MCF 10A (cell line): ENCODE results near the gene GALNT4. TPM values are rescaled to one million over a fixed set of nuclear protein-coding genes. Genes with fewer than 3 reads are reported as not detected.

Experiments
- BruUV-seq: library from RNA; stranded (reverse); fragments of 400-500 nt; replicated peaks from 2 replicates; lab custom pipeline; 2021; lab: Mats Ljungman, UMichigan
- CTCF ChIA-PET: fragments of 300-600 bp; sonication (Branson Sonifier 250); formaldehyde crosslinking; extraction: SDS; loops from one replicate; lab custom pipeline; 2021; ENCODE audit warnings: antibody characterized with exemption, inconsistent platforms; lab: Yijun Ruan, JAX
- POLR2A ChIA-PET: fragments of 300-600, 350-650 bp; sonication (Branson Sonifier 250); formaldehyde crosslinking; extraction: SDS; loops from one replicate; lab custom pipeline; 2020; ENCODE audit warnings: antibody characterized with exemption, inconsistent platforms; lab: Yijun Ruan, JAX
- DNase-seq: peaks from one replicate; pipeline ENCODE4 v3.0.0-alpha.2; 2018; ENCODE audit not compliant: unreplicated experiment
- H3K27ac Mint-ChIP-seq: one replicate; pipeline ENCODE4 v1.8.0; 2022; ENCODE audit warnings: mild to moderate bottlenecking, low read depth, mixed read lengths; ENCODE audit not compliant: unreplicated experiment
- H3K27me3 Mint-ChIP-seq: one replicate; pipeline ENCODE4 v1.8.0; 2022; ENCODE audit warnings: mixed read lengths; ENCODE audit not compliant: insufficient read depth, unreplicated experiment
- H3K36me3 Mint-ChIP-seq: one replicate; pipeline ENCODE4 v1.8.0; 2022; ENCODE audit warnings: mild to moderate bottlenecking, moderate library complexity, mixed read lengths; ENCODE audit not compliant: insufficient read depth, unreplicated experiment
- H3K4me1 Mint-ChIP-seq: one replicate; pipeline ENCODE4 v1.8.0; 2022; ENCODE audit warnings: mixed read lengths; ENCODE audit not compliant: insufficient read depth, unreplicated experiment
- H3K4me3 Mint-ChIP-seq: one replicate; pipeline ENCODE4 v1.8.0; 2022; ENCODE audit warnings: mild to moderate bottlenecking, moderate library complexity, mixed read lengths; ENCODE audit not compliant: unreplicated experiment
- H3K9me3 Mint-ChIP-seq: one replicate; pipeline ENCODE4 v1.8.0; 2022; ENCODE audit warnings: mixed read lengths; ENCODE audit not compliant: unreplicated experiment
- intact Hi-C: fragments of 100-400 bp; cut with micrococcal nuclease; formaldehyde crosslinking; loops from 2 replicates; pipeline ENCODE4 v1.14.1; 2022
- total RNA-seq: library from RNA; stranded (reverse); gene quantifications from 2 replicates; pipeline ENCODE4 v1.2.3, GENCODE V29; 2022
- TF ChIP-seq, protein P1 (sequence below): fragments of 200-600 bp; IDR thresholded peaks from one replicate; pipeline ENCODE4 v1.8.0; 2022; ENCODE audit warnings: antibody characterized with exemption, mild to moderate bottlenecking; ENCODE audit not compliant: unreplicated experiment

GALNT4 gene
- total RNA-seq, 1 experiment from 2014 or later, result 2.8 TPM

DNA sequence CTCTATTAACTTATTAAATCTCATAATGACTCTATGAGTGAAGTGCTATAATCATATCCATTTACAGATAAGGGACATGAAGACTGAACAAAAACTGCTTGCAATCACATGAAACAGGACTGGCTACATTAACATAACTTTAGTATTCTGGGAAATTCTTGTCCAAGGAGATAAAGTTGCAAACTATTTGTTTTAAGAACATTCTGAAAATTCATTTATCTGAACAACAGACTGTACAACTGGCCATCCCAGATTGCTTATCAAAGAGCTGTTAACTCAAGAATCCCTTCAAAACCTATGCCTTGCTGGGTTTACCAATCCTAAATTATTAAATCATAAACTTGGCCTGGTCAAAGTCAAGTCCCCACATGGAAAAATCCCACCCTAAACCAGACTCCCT lies 40.4 kb upstream of the GALNT4 start:
- no peak overlapping the region for H3K4me3 Mint-ChIP-seq
- TF ChIP-seq, protein P1, sequence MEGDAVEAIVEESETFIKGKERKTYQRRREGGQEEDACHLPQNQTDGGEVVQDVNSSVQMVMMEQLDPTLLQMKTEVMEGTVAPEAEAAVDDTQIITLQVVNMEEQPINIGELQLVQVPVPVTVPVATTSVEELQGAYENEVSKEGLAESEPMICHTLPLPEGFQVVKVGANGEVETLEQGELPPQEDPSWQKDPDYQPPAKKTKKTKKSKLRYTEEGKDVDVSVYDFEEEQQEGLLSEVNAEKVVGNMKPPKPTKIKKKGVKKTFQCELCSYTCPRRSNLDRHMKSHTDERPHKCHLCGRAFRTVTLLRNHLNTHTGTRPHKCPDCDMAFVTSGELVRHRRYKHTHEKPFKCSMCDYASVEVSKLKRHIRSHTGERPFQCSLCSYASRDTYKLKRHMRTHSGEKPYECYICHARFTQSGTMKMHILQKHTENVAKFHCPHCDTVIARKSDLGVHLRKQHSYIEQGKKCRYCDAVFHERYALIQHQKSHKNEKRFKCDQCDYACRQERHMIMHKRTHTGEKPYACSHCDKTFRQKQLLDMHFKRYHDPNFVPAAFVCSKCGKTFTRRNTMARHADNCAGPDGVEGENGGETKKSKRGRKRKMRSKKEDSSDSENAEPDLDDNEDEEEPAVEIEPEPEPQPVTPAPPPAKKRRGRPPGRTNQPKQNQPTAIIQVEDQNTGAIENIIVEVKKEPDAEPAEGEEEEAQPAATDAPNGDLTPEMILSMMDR, result no peak
- no peak overlapping the region for H3K27ac Mint-ChIP-seq
- intact Hi-C loops, result no loop called here
- H3K4me1 Mint-ChIP-seq, result peaks cover 39% of the 10 kb centered on the region
- DNase-seq, result no peak
- CTCF ChIA-PET, result interaction anchor here (0.6 to 1.5 kb wide), 2 partner anchors 25 to 541 kb away, joined by 4 to 7 read pairs; no protein-coding TSS in a partner anchor
- POLR2A ChIA-PET, result interaction anchor here (0.6 to 2.2 kb wide), 3 partner anchors 15 to 192 kb away, joined by 3 to 15 read pairs (median 6); partner anchors contain the start of gene ATP2B1
- peaks cover 3% of the 10 kb centered on the region for H3K36me3 Mint-ChIP-seq
- H3K27me3 Mint-ChIP-seq, result no peaks in the 10 kb centered on the region
- BruUV-seq, result no TSS peak
- no peaks in the 10 kb centered on the region for H3K9me3 Mint-ChIP-seq

DNA sequence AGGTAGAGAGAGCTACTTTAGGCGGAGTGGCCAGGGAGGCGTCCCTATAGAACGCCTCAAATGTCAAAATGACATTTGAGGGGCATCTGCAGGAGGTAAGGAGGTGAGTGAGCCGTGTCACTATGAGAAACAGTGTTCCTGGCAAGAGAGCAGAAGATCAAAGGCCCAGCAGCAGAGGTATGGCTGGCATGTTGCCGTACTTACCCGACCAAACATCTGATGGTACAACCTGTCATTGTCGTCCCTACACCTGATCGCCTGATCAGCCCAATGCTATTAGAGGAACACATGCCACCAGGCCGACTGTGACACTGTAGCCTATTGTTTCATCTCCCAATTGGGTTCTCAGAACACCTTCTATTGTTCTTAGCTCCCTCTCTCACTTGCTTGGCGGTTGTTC lies 35.2 kb upstream of the GALNT4 start:
- Mint-ChIP-seq H3K27ac (no peak overlapping the region), H3K4me1 (no peaks in the 10 kb centered on the region), H3K36me3 (no peaks in the 10 kb centered on the region), H3K9me3 (no peaks in the 10 kb centered on the region), H3K4me3 (no peak overlapping the region), H3K27me3 (no peaks in the 10 kb centered on the region)
- no TSS peak for BruUV-seq
- ChIA-PET POLR2A (interaction anchor here (0.5 kb wide), 1 partner anchor 982 kb away, joined by 3 read pairs; no protein-coding TSS in a partner anchor), CTCF (interaction anchor here (0.5 to 1.3 kb wide), 3 partner anchors 16 to 810 kb away, joined by 3 to 4 read pairs (median 3); no protein-coding TSS in a partner anchor)
- DNase-seq, result no peak
- intact Hi-C loops, result no loop called here
- TF ChIP-seq, protein P1, result no peak

DNA sequence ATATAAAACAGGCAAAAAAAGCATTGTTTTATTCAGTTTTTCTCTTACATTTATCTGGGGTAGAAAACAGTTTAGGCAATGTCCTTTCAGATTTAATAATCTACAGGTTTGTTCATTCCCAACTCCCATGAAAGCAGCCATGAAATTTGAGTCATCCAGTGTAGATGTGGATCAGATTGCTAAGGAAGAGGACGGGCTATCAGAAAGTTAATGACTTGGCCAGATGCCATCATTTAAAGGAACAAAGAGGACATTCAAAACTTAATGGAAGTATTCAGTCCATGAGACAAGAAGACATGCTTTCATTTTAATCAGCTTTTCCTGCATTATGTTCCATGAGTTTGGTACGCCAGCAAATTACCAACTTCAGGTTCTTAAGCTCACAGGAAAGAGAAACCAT lies 32.4 kb upstream of the GALNT4 start:
- no peak overlapping the region for H3K27ac Mint-ChIP-seq
- TF ChIP-seq, protein P1, result no peak
- H3K4me3 Mint-ChIP-seq, result no peak overlapping the region
- CTCF ChIA-PET, result interaction anchor here (0.8 to 0.9 kb wide), 2 partner anchors 9 to 14 kb away, joined by 3 read pairs; no protein-coding TSS in a partner anchor
- H3K4me1 Mint-ChIP-seq, result no peaks in the 10 kb centered on the region
- H3K9me3 Mint-ChIP-seq, result no peaks in the 10 kb centered on the region
- no peaks in the 10 kb centered on the region for H3K36me3 Mint-ChIP-seq
- intact Hi-C loops, result no loop called here
- POLR2A ChIA-PET, result interaction anchor here (0.9 to 1.5 kb wide), 2 partner anchors 11 to 12 kb away, joined by 3 read pairs; no protein-coding TSS in a partner anchor
- H3K27me3 Mint-ChIP-seq, result no peaks in the 10 kb centered on the region
- no peak for DNase-seq
- BruUV-seq, result no TSS peak

DNA sequence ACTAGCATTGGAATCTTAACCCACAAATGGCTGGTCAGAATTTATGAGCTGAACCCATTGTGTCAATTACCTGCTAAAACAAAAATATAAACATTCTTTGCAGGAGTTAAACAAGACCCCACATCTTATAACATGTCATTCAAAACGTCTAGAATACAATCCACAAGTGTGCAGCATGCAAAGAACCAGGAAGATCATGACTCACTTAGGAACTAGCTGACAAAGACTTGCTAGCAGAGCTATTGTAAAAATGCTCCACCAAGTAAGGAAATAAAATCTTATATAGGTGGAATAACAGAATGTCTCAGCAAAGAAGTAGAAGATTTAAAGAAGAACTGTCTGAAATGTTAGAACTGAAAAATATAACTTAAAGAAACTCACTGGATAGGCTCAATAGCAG lies 27.8 kb upstream of the GALNT4 start:
- H3K4me3 Mint-ChIP-seq, result no peak overlapping the region
- H3K27me3 Mint-ChIP-seq, result no peaks in the 10 kb centered on the region
- no peak for DNase-seq
- no peak overlapping the region for H3K27ac Mint-ChIP-seq
- no peaks in the 10 kb centered on the region for H3K36me3 Mint-ChIP-seq
- POLR2A ChIA-PET, result interaction anchor here (0.8 to 1.1 kb wide), 2 partner anchors 9 to 85 kb away, joined by 3 read pairs; no protein-coding TSS in a partner anchor
- TF ChIP-seq, protein P1, result no peak
- no TSS peak for BruUV-seq
- H3K4me1 Mint-ChIP-seq, result no peaks in the 10 kb centered on the region
- CTCF ChIA-PET, result interaction anchor here (0.7 to 2.6 kb wide), 5 partner anchors 9 to 384 kb away, joined by 3 to 12 read pairs (median 3); no protein-coding TSS in a partner anchor
- intact Hi-C loops, result no loop called here
- no peaks in the 10 kb centered on the region for H3K9me3 Mint-ChIP-seq
